ENCODE measurements around the gene CXXC5.

CXXC5 gene

DNA sequence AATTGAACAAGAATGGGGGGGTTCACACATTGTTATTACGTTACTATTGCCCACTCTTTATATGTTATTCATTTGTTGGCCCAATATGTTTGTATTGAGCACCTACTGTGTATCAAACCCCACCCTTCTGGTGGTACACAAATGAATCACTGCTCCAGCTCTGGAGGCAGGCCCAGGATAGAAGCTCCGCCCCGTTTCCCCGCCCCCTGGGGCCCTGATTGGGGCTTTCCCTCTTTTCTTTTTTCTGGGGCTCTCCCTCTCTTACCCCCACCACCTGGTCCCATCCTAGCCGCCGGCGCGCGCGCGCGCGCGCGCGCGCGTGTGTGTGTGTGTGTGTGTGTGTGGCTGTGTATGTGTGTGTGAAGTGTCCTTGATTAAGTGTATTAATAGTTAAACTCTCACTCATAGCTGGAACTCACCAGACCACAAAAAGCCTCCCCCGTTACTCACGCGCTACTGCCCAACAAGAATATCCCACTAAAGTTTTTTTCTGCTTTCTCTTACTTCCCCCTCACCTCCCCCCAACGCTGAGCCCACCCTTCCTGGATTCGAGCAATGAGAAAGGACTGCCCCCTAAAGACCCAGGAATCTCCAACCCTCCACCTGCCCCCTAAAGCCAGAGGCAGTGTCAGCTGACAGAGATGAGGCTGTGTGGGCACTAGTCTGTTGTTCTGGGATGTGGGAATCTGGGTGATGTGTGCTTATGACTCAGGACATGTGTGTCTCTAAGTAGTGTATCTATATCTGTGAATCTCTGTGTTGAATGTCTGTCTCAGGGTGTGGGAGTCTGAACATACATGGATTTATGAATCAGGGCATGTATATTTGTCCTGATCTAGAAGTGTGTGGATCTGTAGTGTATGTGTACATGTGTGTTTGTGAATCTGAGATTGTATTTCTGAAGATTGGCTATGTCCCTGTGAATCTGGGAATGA is 4.0 kb downstream of the CXXC5 start:
- no peak overlapping the region for H3K4me3 ChIP-seq (ENCODE audit: low read length)

DNA sequence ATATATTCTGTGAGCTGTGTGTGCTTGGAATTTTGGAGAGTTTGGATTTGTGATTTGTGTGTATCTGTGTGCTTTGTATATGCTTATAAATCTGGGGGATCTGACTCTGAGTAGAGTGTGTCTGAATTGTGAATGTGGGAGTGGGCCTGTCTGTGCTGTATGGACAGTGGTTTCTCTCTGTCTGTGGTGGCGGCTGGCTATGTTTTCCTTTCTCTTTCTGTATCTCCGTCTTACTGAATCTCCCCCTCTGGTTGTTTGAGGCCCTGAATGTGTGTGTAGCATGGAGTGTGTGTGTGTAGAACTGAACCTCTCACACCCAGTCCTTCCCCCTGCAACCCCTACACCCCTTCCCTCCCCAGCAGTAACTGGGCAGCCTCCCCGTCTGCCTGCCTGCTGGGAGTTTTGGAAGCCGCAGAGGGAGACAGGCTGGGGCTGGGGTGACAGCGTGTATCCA is 4.7 kb downstream of the CXXC5 start:
- DNase-seq (ENCODE audit: low read depth) = no peak
- no peak for TF ChIP-seq CTCF (IDR thresholded peaks at IDR 0.05; ENCODE audit: insufficient read depth, low read depth, low read length, missing control alignments)
- no peak overlapping the region for H3K4me3 ChIP-seq (ENCODE audit: low read length)

More for the DNA sequence above, 4.0 kb downstream of the CXXC5 start:
- no peak for TF ChIP-seq CTCF (IDR thresholded peaks at IDR 0.05; ENCODE audit: insufficient read depth, low read depth, low read length, missing control alignments)
- peak; percentile 83 for DNase-seq (ENCODE audit: low read depth)

DNA sequence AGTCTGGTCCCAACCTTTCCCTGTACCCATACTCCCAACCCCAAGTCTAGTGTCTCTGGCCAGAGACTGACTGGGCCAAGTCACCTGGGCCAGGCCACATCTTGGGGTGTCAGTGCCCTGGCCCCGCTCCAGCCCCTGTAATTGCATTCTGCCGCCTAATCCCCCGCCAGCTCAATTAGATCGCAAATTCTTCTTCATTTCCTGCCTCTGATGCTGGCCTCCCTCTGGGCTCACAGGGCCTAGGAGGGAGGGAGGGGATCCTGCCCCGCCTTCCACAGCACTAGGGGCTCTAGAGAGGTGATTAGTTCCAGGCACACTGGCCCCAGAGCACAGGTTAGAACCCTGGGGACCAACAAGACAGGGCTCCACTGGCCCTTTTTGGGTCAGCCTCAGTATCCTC is 5.5 kb downstream of the CXXC5 start:
- no peak overlapping the region for H3K4me3 ChIP-seq (ENCODE audit: low read length)
- TF ChIP-seq CTCF (IDR thresholded peaks at IDR 0.05; ENCODE audit: insufficient read depth, low read depth, low read length, missing control alignments) = no peak
- no peak for DNase-seq (ENCODE audit: low read depth)

GRCh38 chr5:139654464-139654863 is 6.3 kb downstream of the CXXC5 start:
- TF ChIP-seq CTCF (IDR thresholded peaks at IDR 0.05; ENCODE audit: insufficient read depth, low read depth, low read length, missing control alignments) = no peak
- no peak for DNase-seq (ENCODE audit: low read depth)
- H3K4me3 ChIP-seq (ENCODE audit: low read length) = no peak overlapping the region

DNA sequence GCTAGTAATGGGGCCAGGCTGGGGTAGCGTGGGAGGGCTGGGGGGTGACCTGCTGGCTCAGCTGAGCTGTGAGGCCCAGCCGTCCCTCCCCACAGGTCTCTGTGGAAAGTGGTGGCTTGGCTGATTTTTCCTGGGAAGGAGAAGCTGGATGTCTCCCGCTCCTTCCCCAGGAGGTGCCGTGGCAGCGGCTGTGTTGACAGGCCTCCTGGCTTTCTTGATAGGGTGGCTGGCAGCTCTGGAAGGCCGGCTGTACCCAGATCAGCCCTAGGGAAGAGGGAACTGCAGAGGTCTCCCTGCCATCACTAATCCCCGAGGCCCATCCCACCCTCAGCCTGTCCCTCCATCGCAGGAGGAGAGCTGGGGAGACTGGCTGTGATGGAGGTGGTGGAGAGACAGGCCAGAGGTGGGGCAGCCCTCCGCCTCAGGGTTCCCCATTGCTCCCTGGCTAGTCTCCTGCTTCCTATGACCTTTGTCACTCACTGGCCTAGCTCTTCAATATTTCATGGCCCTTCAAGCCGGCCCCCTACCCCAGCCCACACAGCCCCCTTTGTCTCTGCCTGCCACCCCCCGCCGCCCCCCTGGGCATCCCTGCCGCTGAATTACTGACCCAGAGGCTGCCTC is 6.8 kb downstream of the CXXC5 start:
- no peak for TF ChIP-seq CTCF (IDR thresholded peaks at IDR 0.05; ENCODE audit: insufficient read depth, low read depth, low read length, missing control alignments)
- DNase-seq (ENCODE audit: low read depth) = no peak
- no peak overlapping the region for H3K4me3 ChIP-seq (ENCODE audit: low read length)

GRCh38 chr5:139655727-139656271 is 7.7 kb downstream of the CXXC5 start:
- no peak for TF ChIP-seq CTCF (IDR thresholded peaks at IDR 0.05; ENCODE audit: insufficient read depth, low read depth, low read length, missing control alignments)
- no peak overlapping the region for H3K4me3 ChIP-seq (ENCODE audit: low read length)
- no peak for DNase-seq (ENCODE audit: low read depth)

All from epithelial cell of esophagus (primary cell).